NCI-H2029 (cell line): ENCODE data around the gene BUD13.

Experiments
- DNase-seq: peaks from one replicate; lab custom pipeline; 2025; lab: John Stamatoyannopoulos, UW

BUD13 gene

DNA sequence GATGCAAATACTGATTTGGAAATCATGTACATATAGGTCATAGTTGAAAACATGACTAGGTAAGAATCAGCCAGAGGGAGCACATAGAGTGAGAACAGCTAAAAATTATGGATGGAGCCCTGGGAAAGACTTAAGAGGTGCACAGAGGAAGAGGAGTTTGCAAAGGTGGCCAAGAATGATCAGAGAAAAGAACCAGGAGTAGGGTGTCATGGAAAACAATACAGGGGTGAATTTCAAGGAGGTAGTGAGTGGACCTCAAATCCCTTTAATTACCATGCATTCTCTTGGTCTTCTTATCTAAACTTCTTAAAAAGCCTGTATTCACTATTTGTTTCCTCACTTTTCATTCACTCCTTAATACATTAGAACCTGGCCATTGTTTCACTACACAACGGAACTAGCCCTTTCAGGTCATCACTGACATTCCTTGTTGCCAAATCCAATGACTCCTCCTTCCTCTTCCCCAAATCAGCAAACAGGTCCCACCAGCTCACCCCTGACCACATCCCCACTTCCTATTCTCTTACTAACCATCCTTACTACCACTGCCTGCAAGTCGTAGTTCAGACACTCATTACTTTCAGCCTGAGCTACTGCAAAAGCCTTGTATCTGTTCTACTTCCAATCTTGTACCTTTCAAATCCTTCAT is 22.6 kb downstream of the BUD13 start:
- no peak for DNase-seq

DNA sequence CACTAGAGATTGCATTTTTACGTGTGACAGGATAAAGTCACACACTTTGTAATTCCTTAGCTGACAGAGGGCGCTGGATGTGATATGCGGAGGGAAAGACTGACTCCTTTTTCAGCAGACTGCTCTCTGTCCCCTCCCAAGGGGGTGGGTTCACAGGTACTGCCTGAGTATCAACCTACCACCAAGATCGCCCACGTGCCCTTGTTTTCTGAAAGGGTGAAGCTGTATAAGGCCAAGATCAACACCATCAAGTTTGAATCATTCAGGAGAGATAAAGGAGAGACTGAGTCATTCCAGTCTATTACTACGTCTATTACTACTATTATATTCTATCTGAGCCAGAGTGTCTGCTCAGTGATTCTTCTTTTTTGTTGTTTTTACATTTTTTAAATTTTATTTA is 30.7 kb downstream of the BUD13 start:
- DNase-seq: no peak

DNA sequence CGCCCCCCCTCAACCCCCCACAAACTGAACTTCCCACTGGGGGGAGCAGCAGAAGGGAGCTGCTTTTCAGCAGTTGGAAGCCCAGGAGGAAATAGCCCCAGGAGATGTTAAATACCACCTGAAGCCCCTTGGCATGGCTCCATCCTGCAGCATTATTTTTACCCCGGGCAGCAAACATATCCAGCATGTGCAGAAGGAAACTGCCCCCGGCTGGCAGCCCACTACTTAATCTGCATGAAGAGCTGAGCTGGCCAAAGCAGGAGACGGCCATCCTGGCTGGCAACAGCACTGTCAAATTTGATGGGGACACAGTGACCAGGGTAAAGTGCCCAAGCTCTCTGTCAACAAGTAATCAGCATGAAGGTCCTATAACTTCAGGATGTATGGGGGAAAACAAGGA is 32.0 kb downstream of the BUD13 start:
- DNase-seq: no peak

DNA sequence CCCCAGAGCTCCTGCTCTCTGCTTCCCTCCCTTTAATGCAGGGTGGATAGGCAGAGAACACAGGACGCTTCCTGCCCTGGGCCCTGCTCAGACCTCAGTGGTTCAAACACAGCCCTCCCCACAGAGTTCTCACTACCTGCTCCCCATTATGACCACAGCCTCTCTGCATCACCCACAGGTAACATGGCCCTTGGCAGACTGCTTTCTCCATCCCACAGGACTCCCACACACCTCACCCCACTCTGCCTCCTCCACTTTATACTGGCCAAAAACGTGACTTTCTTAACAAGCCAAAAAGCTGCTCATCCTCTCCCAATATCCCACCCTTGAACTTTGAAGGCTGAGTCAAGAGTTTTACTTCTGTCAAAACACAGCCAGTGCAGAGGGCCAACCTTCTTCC is 33.8 kb downstream of the BUD13 start:
- no peak for DNase-seq

DNA sequence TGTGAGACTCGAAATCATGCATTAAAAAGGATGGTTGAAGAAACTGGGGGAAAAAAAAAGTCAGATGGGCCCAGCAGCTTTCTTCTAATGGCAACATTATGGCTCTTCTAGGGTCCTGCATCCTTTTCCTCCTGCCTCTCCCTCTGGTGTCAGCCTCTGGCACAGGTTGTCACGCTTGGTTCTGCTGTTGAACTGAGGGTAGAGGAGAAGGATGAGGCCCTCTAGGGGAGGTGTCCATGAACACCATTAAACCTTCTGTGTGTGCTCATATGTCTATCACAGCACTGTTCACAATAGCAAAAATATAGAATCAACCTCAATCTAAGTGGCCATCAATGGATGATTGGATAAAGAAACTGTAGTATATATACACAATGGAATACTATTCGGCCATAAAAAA is 36.0 kb downstream of the BUD13 start:
- DNase-seq: no peak

DNA sequence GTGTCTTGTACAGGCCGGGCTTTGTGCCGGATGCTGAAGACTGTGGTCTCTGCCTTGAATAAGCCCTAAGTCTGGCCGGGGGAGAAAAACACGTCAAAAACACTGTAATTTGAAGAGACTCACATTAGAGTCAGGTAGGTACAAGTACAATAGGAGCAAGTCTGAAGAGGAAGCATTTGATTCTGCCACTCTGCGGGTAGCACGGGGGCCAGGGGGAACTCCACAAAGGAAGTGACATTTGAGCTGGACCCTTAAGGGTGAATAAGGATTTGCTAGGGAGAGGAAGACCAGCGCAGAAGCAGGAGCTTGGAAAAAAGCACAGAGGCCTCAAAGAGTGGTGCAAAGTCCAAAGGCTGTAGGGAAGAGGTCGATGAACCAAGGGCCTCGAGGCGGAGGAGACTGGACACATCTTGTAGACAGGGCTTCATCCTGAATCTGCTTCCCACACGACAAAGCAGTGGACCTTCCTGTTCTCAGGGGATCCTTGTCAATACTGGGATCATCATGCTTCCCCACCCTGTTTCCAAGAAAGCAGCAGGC is 38.7 kb downstream of the BUD13 start:
- DNase-seq: no peak

DNA sequence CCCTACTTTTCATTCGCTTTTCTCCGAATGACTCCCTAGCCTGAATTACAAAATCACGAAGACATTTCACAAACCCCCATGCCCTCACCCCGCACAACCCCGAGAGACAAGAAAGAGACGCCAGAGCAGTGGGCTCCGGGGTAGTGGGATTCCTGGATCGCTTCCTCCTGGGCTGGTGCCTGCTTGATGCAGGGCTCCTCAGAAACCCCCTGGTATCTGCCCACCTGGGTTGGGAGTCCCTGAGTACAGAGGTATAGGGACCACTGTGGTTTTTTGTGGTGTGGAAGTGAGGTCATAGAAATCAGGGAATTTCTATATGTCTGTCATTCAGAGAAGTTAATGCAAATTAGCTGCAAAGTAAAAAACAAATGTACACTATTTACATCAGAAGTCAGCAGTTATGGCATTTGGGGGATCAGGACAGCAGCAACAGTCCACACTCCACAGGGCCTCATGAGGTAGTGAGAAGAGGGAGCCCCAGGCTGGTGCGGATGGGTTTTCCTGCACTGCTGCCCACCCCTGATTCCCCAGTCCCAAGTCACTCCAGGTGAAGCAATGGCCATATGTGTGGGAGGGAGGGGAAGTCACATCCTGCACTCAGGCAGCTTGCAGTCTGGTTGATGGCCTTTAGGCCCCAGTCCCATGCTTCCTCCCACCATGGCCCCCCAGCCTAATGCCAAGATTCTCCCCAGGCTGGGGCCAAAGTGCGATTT is 39.6 kb downstream of the BUD13 start:
- no peak for DNase-seq

DNA sequence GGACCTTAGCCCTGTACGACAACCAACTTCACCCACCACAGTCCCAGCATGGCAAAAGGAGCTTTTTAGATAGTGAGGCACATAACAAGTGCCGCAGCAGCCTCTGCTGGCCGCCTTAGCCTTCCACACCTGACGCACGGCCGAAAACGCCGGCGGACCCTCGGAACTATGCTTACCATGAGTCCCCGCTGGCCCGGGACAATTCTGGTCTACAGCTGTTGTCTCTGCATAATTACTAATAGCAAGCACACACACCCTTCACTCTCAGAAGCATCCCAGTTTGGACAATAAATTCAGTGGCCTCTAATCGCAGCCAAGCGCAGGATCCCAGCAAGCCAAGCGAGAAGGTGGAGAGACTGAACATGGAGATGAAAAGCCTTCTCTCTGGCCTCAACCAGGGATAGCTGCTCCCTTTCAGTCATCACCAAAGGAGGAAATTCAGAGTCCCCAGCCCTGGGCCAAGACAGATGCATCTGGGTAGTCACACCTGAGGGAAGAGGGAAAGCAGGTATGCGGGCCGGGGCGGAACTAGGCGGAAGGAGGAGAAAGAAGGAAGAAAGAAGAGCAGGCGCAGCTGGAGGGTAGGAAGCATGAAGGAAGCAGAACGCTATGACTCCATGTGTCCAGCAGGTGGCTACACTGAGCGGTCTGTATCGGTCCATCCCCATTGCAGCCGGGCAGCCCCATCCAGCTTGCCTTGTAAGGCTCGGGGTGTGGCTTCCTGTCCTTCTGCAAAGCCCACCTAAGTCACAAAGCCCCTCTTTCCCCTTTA is 40.3 kb downstream of the BUD13 start:
- DNase-seq: peak; percentile 21

DNA sequence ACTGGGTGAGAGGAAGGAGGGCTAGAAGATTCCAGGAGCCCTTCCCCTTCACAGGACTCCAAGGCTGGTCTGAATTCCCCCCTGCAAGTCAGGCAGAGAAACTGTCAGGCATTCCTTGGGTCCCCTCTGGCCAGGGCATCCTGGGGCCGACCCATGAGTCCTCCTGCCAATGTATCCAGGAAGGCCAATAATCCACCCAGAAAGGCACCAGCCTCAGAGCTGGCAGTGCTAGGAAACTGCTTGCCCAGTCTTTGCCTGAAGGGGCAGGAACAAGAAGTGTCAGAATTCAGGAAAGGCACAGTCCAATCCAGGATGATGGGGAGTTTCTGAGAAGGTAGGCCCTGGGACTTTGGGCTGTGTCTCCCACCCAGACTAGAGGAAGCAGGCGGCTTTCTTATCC is 41.0 kb downstream of the BUD13 start:
- no peak for DNase-seq

DNA sequence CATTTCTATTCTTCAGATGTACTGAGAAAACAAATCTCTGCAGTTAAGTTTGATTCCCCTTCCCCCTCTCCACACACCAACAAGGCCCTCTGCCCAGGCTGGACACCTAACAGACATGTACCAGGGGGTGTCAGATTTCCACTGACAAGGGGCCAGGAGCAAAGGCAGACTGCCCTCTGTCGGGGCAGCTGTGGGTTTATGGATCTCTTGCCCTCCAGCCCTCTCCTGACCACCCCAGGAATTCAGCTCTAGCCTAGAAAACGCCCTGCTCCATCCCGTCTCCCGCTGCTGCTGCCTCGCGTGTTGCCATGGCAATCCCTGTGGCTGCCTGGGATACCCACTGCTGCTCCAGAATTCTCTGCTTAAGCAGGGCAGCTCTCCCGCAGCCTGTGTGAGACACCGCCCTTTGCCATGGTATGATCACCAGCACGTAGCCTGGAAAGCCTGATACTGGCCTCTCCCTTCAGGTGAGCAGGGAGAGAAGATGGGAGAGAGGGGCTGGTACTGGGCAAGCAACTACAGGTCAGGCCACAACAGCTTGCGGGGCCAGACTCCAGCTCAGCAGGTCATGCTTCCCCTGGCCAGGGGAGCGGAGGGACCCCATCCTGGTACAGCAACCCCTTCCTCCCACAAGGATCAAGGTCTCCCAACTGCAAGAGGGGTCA is 41.6 kb downstream of the BUD13 start:
- DNase-seq: no peak

DNA sequence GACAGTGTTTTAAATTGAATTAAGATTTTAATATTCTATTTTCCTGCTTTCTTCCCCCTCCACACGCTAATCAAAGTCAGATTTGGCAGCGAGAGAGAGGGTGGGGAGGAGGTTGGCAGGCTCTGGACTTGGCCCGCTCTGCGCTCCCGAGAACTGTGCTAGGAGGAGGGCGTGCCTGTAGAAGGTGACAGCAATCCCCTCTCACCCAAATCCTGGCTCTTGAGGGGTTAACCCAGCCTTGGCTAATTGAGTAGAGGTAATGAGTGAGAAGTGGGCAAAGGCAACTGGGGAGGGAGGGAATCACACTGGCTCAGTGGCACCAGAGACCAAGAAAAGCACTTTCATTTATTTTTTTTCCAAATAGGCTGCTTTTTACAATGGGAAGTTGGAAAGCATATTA is 42.2 kb downstream of the BUD13 start:
- no peak for DNase-seq

DNA sequence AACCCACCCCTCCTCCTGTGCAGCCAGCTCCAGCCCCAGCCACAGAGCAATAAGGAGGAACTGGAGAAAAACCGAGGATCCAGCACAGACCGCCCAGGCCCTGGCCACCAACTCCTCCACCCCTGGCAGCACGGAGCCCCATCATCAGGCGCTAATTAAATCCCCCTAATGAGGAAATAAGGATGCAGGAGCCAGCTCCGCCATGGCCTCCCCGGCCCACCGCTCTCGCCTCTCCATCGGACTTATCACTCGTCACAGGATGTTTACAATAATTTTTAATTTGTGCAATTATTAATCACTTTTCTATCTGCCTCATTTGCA is 42.6 kb downstream of the BUD13 start:
- no peak for DNase-seq

DNA sequence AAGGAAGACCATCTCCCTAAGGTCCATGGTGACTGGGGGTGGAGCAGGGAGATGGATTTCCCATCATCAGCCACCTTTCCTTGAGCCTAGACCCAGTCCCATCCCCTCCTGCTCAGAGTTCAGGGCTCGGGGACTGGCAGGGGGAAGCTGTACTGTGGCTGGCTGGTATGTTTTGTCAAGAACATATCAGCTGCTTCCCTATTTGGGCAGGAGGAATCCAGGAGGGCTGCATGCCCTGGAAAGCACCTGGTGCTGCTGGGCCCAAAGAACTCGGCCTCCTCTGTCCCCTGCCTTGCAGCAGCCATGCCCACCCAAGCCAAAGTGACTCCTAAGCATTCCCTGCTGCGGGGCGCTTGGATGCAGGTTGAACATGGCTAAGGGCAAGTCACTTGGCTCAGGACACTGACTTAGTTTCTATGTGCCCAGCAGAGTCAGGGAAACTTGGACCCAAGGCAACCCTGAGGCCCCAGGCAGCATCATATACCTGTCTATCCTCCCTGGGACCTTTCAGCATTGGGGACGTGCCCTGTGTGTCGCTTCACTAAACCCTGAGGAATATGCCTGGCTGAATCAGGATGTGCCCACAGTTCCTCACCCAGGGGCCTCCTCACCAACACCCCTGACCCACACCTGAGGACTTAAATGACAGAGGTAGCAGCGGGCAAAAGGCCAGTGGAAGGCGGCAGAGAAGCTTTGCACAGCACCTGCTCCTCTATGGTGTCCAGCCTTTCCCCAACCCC is 43.1 kb downstream of the BUD13 start:
- DNase-seq: no peak

DNA sequence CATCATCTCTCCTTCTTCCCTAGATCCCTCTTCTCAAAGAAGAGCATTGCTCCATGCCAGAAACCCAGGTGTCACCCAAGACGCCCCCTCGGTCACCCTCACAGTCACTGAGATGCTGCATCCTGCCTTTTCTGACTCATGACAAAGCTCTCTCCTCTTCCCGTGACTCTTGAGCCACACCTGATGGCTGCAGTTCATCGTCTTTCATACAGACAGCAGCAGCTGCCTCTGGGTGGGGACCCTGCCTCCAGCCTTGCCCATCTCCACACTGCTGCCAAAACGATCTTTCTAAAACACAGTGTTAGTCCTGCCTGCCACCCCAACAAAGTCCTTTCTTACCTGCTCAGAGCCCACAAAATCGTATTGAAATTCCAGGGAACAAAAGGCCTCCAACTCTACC is 44.8 kb downstream of the BUD13 start:
- no peak for DNase-seq

DNA sequence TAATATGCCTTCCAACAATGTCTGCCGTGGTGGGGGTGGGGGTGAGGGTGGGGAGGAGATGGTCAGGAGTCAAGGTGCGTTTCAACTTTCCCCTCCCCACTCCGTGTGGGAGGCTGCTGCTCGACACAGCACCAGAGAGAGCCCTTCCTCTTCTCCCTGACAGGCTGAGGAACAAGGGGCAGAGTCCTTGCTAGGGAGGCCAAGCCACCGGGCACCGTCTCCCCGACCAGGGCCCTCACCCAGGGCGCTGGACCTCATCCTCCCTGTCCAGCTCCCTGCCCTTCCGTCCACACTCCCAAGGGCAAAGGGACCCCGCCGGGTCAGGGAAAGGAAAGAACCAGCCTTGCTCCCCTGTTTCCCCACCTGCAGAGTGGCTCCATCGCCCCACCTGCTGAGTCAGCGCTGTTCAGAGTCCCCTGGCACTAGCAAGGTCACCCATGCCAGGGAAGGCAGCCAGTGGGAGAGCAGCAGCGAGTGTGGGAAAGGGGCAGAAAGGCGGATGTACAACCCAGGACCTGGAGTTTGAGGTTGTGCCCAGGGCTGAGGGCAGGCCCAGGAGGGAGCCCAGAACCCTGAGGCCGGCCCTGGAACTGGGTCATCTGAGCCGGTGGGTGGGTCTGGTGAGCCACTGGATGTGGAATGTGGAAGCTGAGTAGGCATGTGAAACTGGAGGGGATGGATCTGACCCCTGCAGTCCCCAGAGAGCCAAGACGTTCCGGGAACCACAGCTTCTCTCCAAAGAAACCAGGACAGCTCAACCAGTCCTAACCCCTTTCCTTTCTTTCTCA is 47.2 kb downstream of the BUD13 start:
- no peak for DNase-seq

DNA sequence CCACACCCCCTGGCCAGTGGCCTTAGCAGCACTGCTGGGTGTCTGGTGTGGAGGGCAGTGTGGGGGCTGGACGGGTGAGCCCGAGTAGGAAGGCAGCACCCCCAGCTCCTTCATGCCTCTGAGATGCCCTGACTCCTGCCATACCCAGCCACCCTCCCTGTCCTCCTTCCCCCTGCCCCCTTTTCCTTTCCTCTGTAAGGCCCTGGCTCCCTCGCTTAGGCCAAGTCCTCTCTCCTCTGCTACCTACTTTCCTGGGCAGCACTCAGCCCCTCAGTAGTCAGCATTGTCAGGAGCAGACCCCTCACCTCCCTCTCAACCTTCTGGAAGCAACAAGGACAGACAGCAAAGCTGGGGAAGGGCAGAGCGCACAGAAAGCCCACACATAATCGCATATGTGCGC is 48.0 kb downstream of the BUD13 start:
- DNase-seq: no peak

DNA sequence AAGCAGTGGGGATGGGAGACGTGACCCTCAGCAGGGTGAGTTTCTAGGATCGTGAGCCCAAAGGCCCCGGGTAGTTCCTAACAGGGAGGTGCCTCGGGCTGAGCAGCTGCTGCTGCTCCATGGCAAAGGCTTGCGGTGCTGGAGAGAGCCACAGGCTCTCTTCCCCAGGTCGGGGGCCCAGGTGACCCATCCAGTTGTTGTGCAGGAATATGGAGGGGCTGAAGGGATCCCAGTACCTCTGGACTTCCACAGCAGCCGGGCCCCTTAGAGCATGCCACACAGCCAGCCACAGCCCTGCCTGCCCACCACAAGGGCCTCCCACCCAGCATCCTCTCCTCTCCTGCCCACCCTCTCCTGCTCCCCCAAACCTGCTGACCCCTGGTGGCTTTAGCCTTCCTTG is 49.3 kb downstream of the BUD13 start:
- no peak for DNase-seq

DNA sequence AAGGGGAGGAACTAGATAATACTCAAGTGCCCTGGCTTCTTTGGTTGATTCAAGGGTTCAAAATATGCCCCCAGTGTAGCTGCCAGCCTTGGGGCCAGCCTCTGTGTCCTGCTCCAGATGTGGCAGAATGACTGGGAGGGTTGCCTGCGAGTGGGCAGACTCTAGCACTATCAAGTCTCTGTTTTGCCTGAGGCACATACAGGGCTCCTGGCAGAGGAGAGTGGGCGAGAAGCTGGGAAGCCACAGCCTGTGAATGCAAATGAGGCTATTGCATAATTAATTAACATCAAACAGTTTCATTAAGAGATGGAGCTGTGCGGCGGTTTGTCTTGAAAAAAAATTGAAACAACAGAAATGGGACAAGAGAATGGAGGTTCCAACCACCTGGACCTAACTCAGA is 50.8 kb downstream of the BUD13 start:
- DNase-seq: no peak

DNA sequence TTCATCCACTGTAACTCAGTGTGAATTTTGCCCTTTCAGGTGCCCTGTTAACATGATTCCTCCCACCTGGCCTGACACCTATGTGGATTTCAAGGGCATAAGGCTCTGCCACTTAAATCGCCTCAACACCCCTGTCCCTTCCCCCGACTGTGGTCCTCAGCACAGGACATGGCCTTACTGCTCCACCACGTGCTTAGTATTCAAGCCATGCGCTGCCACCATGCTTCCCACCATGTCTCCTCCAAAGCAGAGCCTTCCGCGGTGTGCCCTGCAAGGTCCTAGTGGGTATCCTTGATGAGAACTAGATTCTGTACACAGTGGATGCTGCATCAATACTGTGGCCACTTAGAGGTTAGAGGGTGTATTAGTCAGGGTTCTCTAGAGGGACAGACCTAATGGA is 51.9 kb downstream of the BUD13 start:
- DNase-seq: no peak

DNA sequence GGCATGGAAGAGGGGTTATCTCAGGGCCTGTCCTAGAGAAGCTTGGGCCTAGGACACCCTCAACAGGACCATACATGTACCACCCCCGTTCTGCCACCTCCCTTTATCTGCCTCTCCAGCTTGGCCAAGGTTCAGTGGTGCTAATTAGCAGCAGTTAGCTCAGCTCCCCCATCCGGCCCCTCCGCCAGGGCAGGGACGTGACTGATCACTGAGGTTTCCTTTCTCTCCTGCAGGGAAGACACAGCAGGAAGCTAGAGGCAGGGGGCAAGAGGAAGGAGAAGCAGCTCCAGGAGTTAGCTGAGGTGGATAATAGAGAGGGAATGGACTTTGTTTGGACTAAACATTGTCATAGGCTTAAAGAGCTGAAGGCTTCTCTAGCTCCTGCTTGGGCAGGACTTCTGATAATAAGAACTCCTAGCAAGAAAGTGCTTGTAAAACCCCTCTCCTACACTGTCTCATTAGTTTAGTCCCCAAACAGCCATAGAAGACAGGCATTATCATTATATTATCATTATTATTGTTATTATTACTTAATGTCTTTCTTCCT is 53.8 kb downstream of the BUD13 start:
- no peak for DNase-seq

DNA sequence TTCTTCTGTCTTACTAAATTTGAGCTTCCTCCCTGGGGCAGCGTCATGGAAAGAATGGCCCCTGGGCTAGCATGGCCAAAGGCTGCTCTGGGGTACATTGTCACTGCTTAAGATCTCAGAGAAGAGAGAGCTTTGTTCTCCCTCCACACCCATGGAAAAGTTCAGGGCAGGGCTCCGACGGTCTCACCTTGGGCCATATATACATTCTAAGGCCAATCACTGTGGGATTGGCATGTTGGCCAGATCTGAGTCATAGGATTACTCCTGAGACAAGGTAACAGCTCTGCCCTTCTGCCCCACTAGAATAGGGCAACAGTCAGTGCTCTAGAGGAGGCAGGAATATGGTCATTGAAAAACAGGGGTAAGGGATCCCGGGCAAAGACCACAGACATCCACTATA is 56.2 kb downstream of the BUD13 start:
- DNase-seq: no peak
